HEK293 (cell line): ENCODE data around the gene METTL25B.

Source experiments
- CTCF ChIA-PET: fragments of 350-600 bp; formaldehyde crosslinking; extraction: SDS; loops from one replicate; lab custom pipeline; 2021; ENCODE audit warnings: antibody characterized with exemption; lab: Yijun Ruan, JAX
- POLR2A ChIA-PET: fragments of 300-600 bp; formaldehyde crosslinking; extraction: SDS; loops from one replicate; lab custom pipeline; 2020; ENCODE audit warnings: antibody characterized with exemption, inconsistent platforms; lab: Yijun Ruan, JAX
- H3K27ac ChIP-seq: fragments of 200-500 bp; sonication (Bioruptor generic); 2 replicates; pipeline ENCODE4 v1.5.1; 2014; ENCODE audit warnings: low read depth, low read length, control low read depth, inconsistent platforms; ENCODE audit errors: extremely low read depth
- H3K36me3 ChIP-seq, 2 experiments: fragments of 200-500 bp in 1 of 2; sonication (Bioruptor generic) in 1 of 2; 1 replicate in 1 of 2; 2 replicates in 1 of 2; pipeline ENCODE4 v1.5.1; 2014 to 2017; ENCODE audit warnings: inconsistent platforms in 2 of 2, low read length in 2 of 2; ENCODE audit not compliant: control insufficient read depth in 2 of 2, insufficient read depth in 1 of 2
- H3K4me1 ChIP-seq: fragments of 200-500 bp; sonication (Bioruptor generic); 2 replicates; pipeline ENCODE4 v1.5.1; 2014; ENCODE audit warnings: mild to moderate bottlenecking, low read length, inconsistent platforms; ENCODE audit not compliant: control insufficient read depth, insufficient read depth
- H3K4me3 ChIP-seq: 2 replicates; pipeline ENCODE4 v1.5.1; 2011; ENCODE audit warnings: low read depth, mild to moderate bottlenecking, control low read depth, low read length, moderate library complexity
- H3K9me3 ChIP-seq: fragments of 200-500 bp; sonication (Bioruptor generic); 2 replicates; pipeline ENCODE4 v1.5.1; 2014; ENCODE audit warnings: low read depth, low read length, inconsistent platforms; ENCODE audit not compliant: control insufficient read depth, insufficient read depth
- BCL6B ChIP-seq: fragments of 450-650 bp; formaldehyde crosslinking; IDR thresholded peaks from 2 replicates; pipeline ENCODE4 v1.5.1; 2017; ENCODE audit warnings: missing biosample characterization, missing genetic modification characterization
- CTCF ChIP-seq: fragments of 450-650 bp; formaldehyde crosslinking; IDR thresholded peaks from 2 replicates; pipeline ENCODE4 v1.5.1; 2016; ENCODE audit warnings: missing biosample characterization, missing genetic modification characterization
- HIC1 ChIP-seq: fragments of 450-650 bp; formaldehyde crosslinking; IDR thresholded peaks from 2 replicates; pipeline ENCODE4 v1.5.1; 2016; ENCODE audit warnings: missing biosample characterization, missing genetic modification characterization
- KLF1 ChIP-seq: fragments of 450-650 bp; formaldehyde crosslinking; IDR thresholded peaks from 2 replicates; pipeline ENCODE4 v1.5.1; 2016; ENCODE audit warnings: missing biosample characterization, missing genetic modification characterization
- KLF8 ChIP-seq: fragments of 450-650 bp; formaldehyde crosslinking; IDR thresholded peaks from 2 replicates; pipeline ENCODE4 v1.5.1; 2016; ENCODE audit warnings: missing biosample characterization, missing genetic modification characterization
- SP3 ChIP-seq: fragments of 450-650 bp; formaldehyde crosslinking; IDR thresholded peaks from 2 replicates; pipeline ENCODE4 v1.5.1; 2016; ENCODE audit warnings: missing biosample characterization, missing genetic modification characterization
- SP7 ChIP-seq: fragments of 450-650 bp; formaldehyde crosslinking; IDR thresholded peaks from 2 replicates; pipeline ENCODE4 v1.5.1; 2016; ENCODE audit warnings: missing biosample characterization, missing genetic modification characterization
- ZBTB17 ChIP-seq: fragments of 450-650 bp; formaldehyde crosslinking; IDR thresholded peaks from 2 replicates; pipeline ENCODE4 v1.5.1; 2016; ENCODE audit warnings: missing biosample characterization, missing genetic modification characterization
- ZBTB26 ChIP-seq: fragments of 450-650 bp; formaldehyde crosslinking; optimal IDR thresholded peaks from 2 replicates; pipeline ENCODE3; 2016; ENCODE audit warnings: missing biosample characterization, mild to moderate bottlenecking, missing genetic modification characterization
- ZEB2 ChIP-seq: fragments of 450-650 bp; formaldehyde crosslinking; IDR thresholded peaks from 2 replicates; pipeline ENCODE4 v1.5.1; 2016; ENCODE audit warnings: missing biosample characterization, missing genetic modification characterization
- ZNF138 ChIP-seq: fragments of 450-650 bp; formaldehyde crosslinking; IDR thresholded peaks from 2 replicates; pipeline ENCODE4 v1.5.1; 2016; ENCODE audit warnings: missing biosample characterization, missing genetic modification characterization, borderline replicate concordance
- ZNF214 ChIP-seq: fragments of 450-650 bp; formaldehyde crosslinking; IDR thresholded peaks from 2 replicates; pipeline ENCODE4 v1.5.1; 2017; ENCODE audit warnings: missing biosample characterization, mild to moderate bottlenecking, missing genetic modification characterization, borderline replicate concordance
- ZNF280C ChIP-seq: fragments of 450-650 bp; formaldehyde crosslinking; IDR thresholded peaks from 2 replicates; pipeline ENCODE4 v1.5.1; 2016; ENCODE audit warnings: missing biosample characterization, missing genetic modification characterization
- ZNF48 ChIP-seq: fragments of 450-650 bp; formaldehyde crosslinking; IDR thresholded peaks from 2 replicates; pipeline ENCODE4 v1.5.1; 2016; ENCODE audit warnings: missing biosample characterization, missing genetic modification characterization
- ZNF514 ChIP-seq: fragments of 450-650 bp; formaldehyde crosslinking; IDR thresholded peaks from 2 replicates; pipeline ENCODE4 v1.5.1; 2016; ENCODE audit warnings: missing biosample characterization, missing genetic modification characterization
- ZNF600 ChIP-seq: fragments of 450-650 bp; formaldehyde crosslinking; IDR thresholded peaks from 2 replicates; pipeline ENCODE4 v1.5.1; 2016; ENCODE audit warnings: missing biosample characterization, missing genetic modification characterization
- ZNF629 ChIP-seq: fragments of 450-650 bp; formaldehyde crosslinking; IDR thresholded peaks from 2 replicates; pipeline ENCODE4 v1.5.1; 2017; ENCODE audit warnings: missing biosample characterization, missing genetic modification characterization
- ZNF660 ChIP-seq: fragments of 450-650 bp; IDR thresholded peaks from 2 replicates; pipeline ENCODE4 v1.5.1; 2018; ENCODE audit warnings: missing biosample characterization, mild to moderate bottlenecking, missing genetic modification characterization
- ZNF692 ChIP-seq: fragments of 450-650 bp; formaldehyde crosslinking; IDR thresholded peaks from 2 replicates; pipeline ENCODE4 v1.5.1; 2016; ENCODE audit warnings: missing biosample characterization, missing genetic modification characterization
- ZNF792 ChIP-seq: fragments of 450-650 bp; formaldehyde crosslinking; IDR thresholded peaks from 2 replicates; pipeline ENCODE4 v1.5.1; 2016; ENCODE audit warnings: missing biosample characterization, missing genetic modification characterization
- ZXDB ChIP-seq: fragments of 450-650 bp; formaldehyde crosslinking; IDR thresholded peaks from 2 replicates; pipeline ENCODE4 v1.5.1; 2016; ENCODE audit warnings: missing biosample characterization, missing genetic modification characterization

The METTL25B gene

GRCh38 chr1:156684227-156684782 is 44.0 kb upstream of the METTL25B start:
- Histone ChIP-seq H3K36me3 (no peaks in the 10 kb centered on the region), H3K9me3 (no peaks in the 10 kb centered on the region), H3K27ac (no peak overlapping the region), H3K4me1 (no peaks in the 10 kb centered on the region), H3K4me3 (no peak overlapping the region)
- ChIA-PET POLR2A (no interaction called here), CTCF (interaction anchor here (1.1 to 21.1 kb wide), 7 partner anchors 22 to 245 kb away, joined by 4 to 579 read pairs (median 235); partner anchors contain the start of genes CRABP2, ISG20L2 and METTL25B)
- no peak for TF ChIP-seq ZNF792 (tag by site-specific recombination)
- no peak for TF ChIP-seq ZNF660
- no peak for TF ChIP-seq ZNF280C
- TF ChIP-seq BCL6B (tag by site-specific recombination): no peak
- TF ChIP-seq ZNF214: no peak
- no peak for TF ChIP-seq ZNF600 (tag by site-specific recombination)
- TF ChIP-seq ZNF48 (tag by site-specific recombination): no peak
- TF ChIP-seq CTCF (tag by site-specific recombination): 0 out of 2 replicates have a peak, but pooled peaks have one; percentile 10

- H3K36me3 ChIP-seq: no peaks in the 10 kb centered on the region
- no peak overlapping the region for H3K27ac ChIP-seq
- no peaks in the 10 kb centered on the region for H3K9me3 ChIP-seq
- peak overlapping the region; percentile 36 for H3K4me3 ChIP-seq
- CTCF ChIA-PET: interaction anchor here (0.6 to 21.1 kb wide), 64 partner anchors 12 to 1591 kb away, joined by 3 to 579 read pairs (median 5); partner anchors contain the start of genes CRABP2, HAPLN2, HDGF and INSRR
- POLR2A ChIA-PET: interaction anchor here (0.6 to 3.9 kb wide), 15 partner anchors 13 to 239 kb away, joined by 3 to 44 read pairs (median 6); partner anchors contain the start of genes CRABP2, HDGF, ISG20L2 and METTL25B
- H3K4me1 ChIP-seq: peaks cover 16% of the 10 kb centered on the region
- TF ChIP-seq ZNF692 (tag by site-specific recombination) (peak; percentile 59; the same call in 1 of the 2 replicates), ZXDB (tag by site-specific recombination) (peak; percentile 45), ZNF629 (tag by site-specific recombination) (0 out of 2 replicates have a peak, but pooled peaks have one; percentile 19), SP7 (tag by site-specific recombination) (peak; percentile 57), ZNF514 (no peak), ZNF138 (no peak), ZNF600 (tag by site-specific recombination) (peak; percentile 11; the same call in 1 of the 2 replicates), ZEB2 (tag by site-specific recombination) (peak; percentile 50; the same call in 1 of the 2 replicates), KLF8 (peak; percentile 17; the same call in 1 of the 2 replicates), HIC1 (peak; percentile 69), ZBTB26 (tag by site-specific recombination) (peak; percentile 9), SP3 (tag by site-specific recombination) (peak; percentile 43; the same call in 1 of the 2 replicates), KLF1 (tag by site-specific recombination) (0 out of 2 replicates have a peak, but pooled peaks have one; percentile 11), ZBTB17 (tag by site-specific recombination) (peak; percentile 56)
Measured at GRCh38 chr1:156689035-156689952, 39.0 kb upstream of the METTL25B start.
